B cell (primary cell): ENCODE measurements around the gene PGAP3.

Source experiments
- CTCF ChIP-seq: fragments of 200-600 bp; IDR thresholded peaks from one replicate; pipeline ENCODE4 v1.8.0; 2022; ENCODE audit warnings: antibody characterized with exemption, mild to moderate bottlenecking
- EZH2 ChIP-seq: IDR thresholded peaks from 2 replicates; pipeline ENCODE4 v1.6.1; 2012; ENCODE audit warnings: borderline replicate concordance, low read depth, mild to moderate bottlenecking, moderate library complexity, low read length; ENCODE audit not compliant: insufficient read depth, poor library complexity, severe bottlenecking

GRCh38 chr17:39643271-39643670 lies 44.6 kb downstream of the PGAP3 start:
- TF ChIP-seq CTCF (no peak), EZH2 (no peak)
